H1 (cell line): ENCODE results near the gene GPR135. TPM values are rescaled to one million over a fixed set of nuclear protein-coding genes. Genes with fewer than 3 reads are reported as not detected.

Experiments
- CTCF ChIA-PET: fragments of 300-600 bp; sonication (Branson Sonifier 250); formaldehyde crosslinking; loops from one replicate; lab custom pipeline; 2021; ENCODE audit not compliant: partially characterized antibody; lab: Charles Lee
- POLR2A ChIA-PET: fragments of 300-600 bp; sonication (Branson Sonifier 250); formaldehyde crosslinking; loops from one replicate; lab custom pipeline; 2021; ENCODE audit warnings: inconsistent platforms; ENCODE audit not compliant: partially characterized antibody; lab: Charles Lee
- DNase-seq, 2 experiments: peaks; one replicate each; pipeline versions ENCODE4 v3.0.0 to v3.0.0-alpha.2; 2010 to 2022; ENCODE audit warnings: low spot score in 2 of 2, low read depth in 1 of 2, mixed read lengths in 1 of 2
- FAIRE-seq: peaks from 2 replicates; lab custom pipeline; 2011; peaks lifted over from hg19 to GRCh38; lab: Jason Lieb, UNC
- H2AFZ ChIP-seq: 2 replicates; pipeline ENCODE4 v1.8.1; 2012; ENCODE audit warnings: low read length, inconsistent platforms
- H2AK5ac ChIP-seq: 2 replicates; pipeline ENCODE4 v1.6.1; 2013; ENCODE audit warnings: low read depth, low read length
- H2BK120ac ChIP-seq: replicated peaks from 2 replicates; pipeline ENCODE3; 2013; ENCODE audit warnings: low read depth, low read length, inconsistent platforms
- H2BK12ac ChIP-seq: 2 replicates; pipeline ENCODE4 v1.6.1; 2013; ENCODE audit warnings: low read depth, low read length
- H2BK15ac ChIP-seq: 2 replicates; pipeline ENCODE4 v1.6.1; 2013; ENCODE audit warnings: low read length
- H2BK20ac ChIP-seq: 2 replicates; pipeline ENCODE4 v1.6.1; 2013; ENCODE audit warnings: low read length
- H2BK5ac ChIP-seq: 2 replicates; pipeline ENCODE4 v1.6.1; 2013; ENCODE audit warnings: low read depth, low read length
- H3K14ac ChIP-seq: 2 replicates; pipeline ENCODE4 v1.6.1; 2013; ENCODE audit warnings: inconsistent platforms; ENCODE audit not compliant: insufficient read length
- H3K18ac ChIP-seq: 2 replicates; pipeline ENCODE4 v1.6.1; 2013; ENCODE audit warnings: low read length; ENCODE audit errors: extremely low read depth
- H3K23ac ChIP-seq: 2 replicates; pipeline ENCODE4 v1.6.1; 2013; ENCODE audit warnings: inconsistent platforms; ENCODE audit not compliant: insufficient read length
- H3K23me2 ChIP-seq: 2 replicates; pipeline ENCODE4 v1.6.1; 2013; ENCODE audit warnings: low read depth, low read length
- H3K27ac ChIP-seq: 2 replicates; pipeline ENCODE4 v1.6.1; 2011; ENCODE audit warnings: low read depth, low read length, inconsistent platforms
- H3K27me3 ChIP-seq, 4 experiments: replicated peaks in 1 of 4; 1 replicate in 1 of 4; 2 replicates in 3 of 4; pipeline versions ENCODE4 v1.6.1 to v1.8.1; 2011 to 2013; ENCODE audit warnings: low read length in 3 of 4, mild to moderate bottlenecking in 3 of 4, inconsistent platforms in 2 of 4, mixed read lengths in 2 of 4, moderate library complexity in 1 of 4; ENCODE audit not compliant: control insufficient read depth in 3 of 4, insufficient read depth in 3 of 4; ENCODE audit errors: extremely low read depth in 1 of 4
- H3K36me3 ChIP-seq, 4 experiments: 2 replicates each; pipeline versions ENCODE4 v1.6.1 to v1.8.1; 2011 to 2013; ENCODE audit warnings: mild to moderate bottlenecking in 4 of 4, low read length in 3 of 4, moderate library complexity in 2 of 4, control low read depth in 1 of 4, inconsistent platforms in 1 of 4; ENCODE audit not compliant: insufficient read depth in 4 of 4, control insufficient read depth in 2 of 4
- H3K4ac ChIP-seq: replicated peaks from 2 replicates; pipeline ENCODE3; 2013; ENCODE audit warnings: low read length, low read depth, mixed read lengths, inconsistent platforms; ENCODE audit not compliant: insufficient read length
- H3K4me1 ChIP-seq, 4 experiments: replicated peaks in 1 of 4; 1 replicate in 1 of 4; 2 replicates in 3 of 4; pipeline versions ENCODE4 v1.6.1 to v1.8.1; 2011 to 2013; ENCODE audit warnings: low read length in 3 of 4, inconsistent platforms in 2 of 4, mixed read lengths in 1 of 4; ENCODE audit not compliant: insufficient read depth in 4 of 4, control insufficient read depth in 3 of 4
- H3K4me2 ChIP-seq, 2 experiments: 2 replicates each; pipeline versions ENCODE4 v1.6.1 to v1.8.1; 2011 to 2013; ENCODE audit warnings: low read depth in 2 of 2, low read length in 2 of 2, control low read depth in 1 of 2, inconsistent platforms in 1 of 2, mild to moderate bottlenecking in 1 of 2; ENCODE audit not compliant: insufficient read depth in 1 of 2
- H3K4me3 ChIP-seq, 4 experiments: fragments of 200-600, 300-600 bp in 1 of 4; sonication (generic), shearing (Covaris generic), sonication (Bioruptor Twin) in 1 of 4; 2 replicates each; pipeline versions ENCODE4 v1.5.1 to v1.8.1; 2011 to 2016; ENCODE audit warnings: low read length in 4 of 4, low read depth in 3 of 4, control low read depth in 2 of 4, inconsistent platforms in 2 of 4, mild to moderate bottlenecking in 2 of 4, mixed read lengths in 1 of 4, moderate library complexity in 1 of 4; ENCODE audit not compliant: insufficient read depth in 2 of 4; ENCODE audit errors: extremely low read depth in 1 of 4
- H3K56ac ChIP-seq: replicated peaks from 2 replicates; pipeline ENCODE3; 2013; ENCODE audit warnings: low read depth, mild to moderate bottlenecking, mixed read lengths, low read length, inconsistent platforms; ENCODE audit not compliant: insufficient read length
- H3K79me1 ChIP-seq: 2 replicates; pipeline ENCODE4 v1.6.1; 2013; ENCODE audit warnings: low read depth, low read length, control low read depth
- H3K79me2 ChIP-seq, 2 experiments: 2 replicates each; pipeline versions ENCODE4 v1.6.1 to v1.8.1; 2012 to 2013; ENCODE audit warnings: low read length in 2 of 2, mild to moderate bottlenecking in 2 of 2, inconsistent platforms in 1 of 2; ENCODE audit not compliant: insufficient read depth in 2 of 2, control insufficient read depth in 1 of 2
- H3K9ac ChIP-seq, 4 experiments: replicated peaks in 1 of 4; 1 replicate in 1 of 4; 2 replicates in 3 of 4; pipeline versions ENCODE4 v1.6.1 to v1.8.1; 2011 to 2013; ENCODE audit warnings: low read depth in 3 of 4, low read length in 3 of 4, control low read depth in 2 of 4, mild to moderate bottlenecking in 2 of 4, moderate library complexity in 2 of 4, inconsistent platforms in 1 of 4; ENCODE audit errors: extremely low read depth in 1 of 4
- H3K9me3 ChIP-seq, 2 experiments: 2 replicates each; pipeline versions ENCODE4 v1.6.1 to v1.8.1; 2012 to 2013; ENCODE audit warnings: mild to moderate bottlenecking in 2 of 2, moderate library complexity in 2 of 2, control low read depth in 1 of 2, inconsistent platforms in 1 of 2, low read depth in 1 of 2, low read length in 1 of 2, mixed read lengths in 1 of 2; ENCODE audit not compliant: insufficient read depth in 2 of 2
- H4K20me1 ChIP-seq, 2 experiments: replicated peaks in 1 of 2; 2 replicates each; pipeline versions ENCODE3 to v1.8.1; 2011 to 2013; ENCODE audit warnings: inconsistent platforms in 2 of 2, low read length in 2 of 2, mild to moderate bottlenecking in 1 of 2; ENCODE audit not compliant: insufficient read depth in 2 of 2, control insufficient read depth in 1 of 2
- H4K5ac ChIP-seq: 2 replicates; pipeline ENCODE4 v1.6.1; 2013; ENCODE audit warnings: low read length, low read depth, mixed read lengths, inconsistent platforms; ENCODE audit not compliant: insufficient read length
- H4K8ac ChIP-seq: 2 replicates; pipeline ENCODE4 v1.8.0; 2013; ENCODE audit warnings: mild to moderate bottlenecking, moderate library complexity, low read length, inconsistent platforms; ENCODE audit not compliant: insufficient read depth; ENCODE audit errors: extremely low read depth
- H4K91ac ChIP-seq: replicated peaks from 2 replicates; pipeline ENCODE3; 2013; ENCODE audit warnings: low read length, mixed read lengths, inconsistent platforms; ENCODE audit not compliant: insufficient read length
- BCL11A ChIP-seq, 2 experiments: IDR thresholded peaks; one replicate each; pipeline ENCODE4 v1.6.1; 2011; ENCODE audit warnings: low read depth in 2 of 2, low read length in 2 of 2, mild to moderate bottlenecking in 2 of 2
- BRCA1 ChIP-seq: IDR thresholded peaks from 2 replicates; pipeline ENCODE4 v1.6.1; 2012; ENCODE audit warnings: low read depth, low read length, improper control_type of control experiment
- GABPA ChIP-seq: IDR thresholded peaks from 2 replicates; pipeline ENCODE4 v1.6.1; 2011; ENCODE audit warnings: mild to moderate bottlenecking, low read length, moderate library complexity, borderline replicate concordance; ENCODE audit not compliant: insufficient read depth
- HDAC2 ChIP-seq, 2 experiments: fragments of 300-600 bp in 1 of 2; sonication (generic) in 1 of 2; IDR thresholded peaks; 2 replicates each; pipeline ENCODE4 v1.6.1; 2011 to 2012; ENCODE audit warnings: low read depth in 2 of 2, low read length in 2 of 2, mild to moderate bottlenecking in 2 of 2, moderate library complexity in 2 of 2, borderline replicate concordance in 1 of 2, inconsistent platforms in 1 of 2
- HDAC6 ChIP-seq: IDR thresholded peaks from one replicate; pipeline ENCODE4 v1.7.1; 2012; ENCODE audit warnings: low read depth, mild to moderate bottlenecking, inconsistent platforms, low read length, moderate library complexity
- JUN ChIP-seq: IDR thresholded peaks from 2 replicates; pipeline ENCODE4 v1.6.1; 2011; ENCODE audit warnings: low read depth, mild to moderate bottlenecking, improper control_type of control experiment, low read length
- SIX5 ChIP-seq: IDR thresholded peaks from 2 replicates; pipeline ENCODE4 v1.6.1; 2011; ENCODE audit warnings: mild to moderate bottlenecking, low read depth, low read length
- TBP ChIP-seq: IDR thresholded peaks from 2 replicates; pipeline ENCODE4 v1.6.1; 2011; ENCODE audit warnings: low read depth, low read length, improper control_type of control experiment
- WGBS, 2 experiments: shearing (Covaris generic) in 1 of 2; methylation state at CpG; one replicate each; pipeline versions ENCODE4 v1.1.6 to v1.1.7; 2013 to 2015; ENCODE audit warnings: low lambda C conversion rate in 2 of 2, mixed read lengths in 2 of 2, inconsistent platforms in 1 of 2, low coverage in 1 of 2, missing lambda C conversion rate in 1 of 2; ENCODE audit not compliant: insufficient replicate concordance in 2 of 2, insufficient coverage in 1 of 2, insufficient read length in 1 of 2; ENCODE audit errors: extremely low coverage in 1 of 2, missing lambda C conversion rate in 1 of 2; 5-methylcytosine and 5-hydroxymethylcytosine counted together
- polyA plus RNA-seq, 7 experiments: library from polyadenylated mRNA; depleted of rRNA in 3 of 7; stranded (reverse) in 5 of 7; unstranded in 2 of 7; fragments of >200 nt in 5 of 7; fragments of 200-250 nt in 2 of 7; gene quantifications; 1 replicate in 5 of 7; 2 replicates in 1 of 7; 4 replicates in 1 of 7; pipeline versions ENCODE4 v1.2.1 to v1.2.3, GENCODE V29; 2011 to 2013; ENCODE audit warnings: missing spikeins in 2 of 7, mixed read lengths in 2 of 7
- total RNA-seq: library from RNA; stranded (reverse); fragmentation: NEBNext Ultra II Directional; extraction: Animal tissue kit (Norgen Biotek cat#: 25700); gene quantifications from 2 replicates; pipeline ENCODE4 v1.2.1, GENCODE V29; 2021
- TF ChIP-seq, protein P1 (sequence below): IDR thresholded peaks from 2 replicates; pipeline ENCODE4 v1.6.1; 2011; ENCODE audit warnings: low read depth, mild to moderate bottlenecking, low read length; ENCODE audit not compliant: insufficient read depth
- TF ChIP-seq, protein P2 (sequence below), 3 experiments: IDR thresholded peaks; 1 replicate in 2 of 3; 2 replicates in 1 of 3; pipeline versions ENCODE4 v1.5.1 to v1.6.1; 2011; ENCODE audit warnings: low read length in 3 of 3, mild to moderate bottlenecking in 3 of 3, inconsistent platforms in 2 of 3, low read depth in 1 of 3, moderate library complexity in 1 of 3; ENCODE audit not compliant: insufficient read depth in 1 of 3; ENCODE audit errors: control extremely low read depth in 1 of 3

GPR135 gene
- total and polyA plus RNA-seq, 2 of the 8 experiments (the other 6 are each of a cell fraction or from before 2014, with no cell fraction given) = 0.48 to 1.1 TPM

GRCh38 chr14:59481407-59481806 is 16.2 kb upstream of the GPR135 start:
- Histone ChIP-seq H3K14ac (no peak overlapping the region), H4K91ac (no peak overlapping the region), H2BK20ac (no peak overlapping the region), H2BK5ac (no peak overlapping the region), H3K9me3 (no peaks in the 10 kb centered on the region), H4K20me1 (peaks cover 0 to 2% of the 10 kb centered on the region in 2 experiments), H3K36me3 (peaks cover 0 to 12% (median 4%) of the 10 kb centered on the region in 4 experiments; a peak in 5 of 8 replicates), H2BK15ac (no peak overlapping the region), H3K4ac (no peak overlapping the region), H2BK120ac (no peak overlapping the region), H4K8ac (no peak overlapping the region), H3K23ac (no peak overlapping the region), H3K79me1 (no peaks in the 10 kb centered on the region), H3K23me2 (peaks cover 7% of the 10 kb centered on the region), H4K5ac (no peak overlapping the region), H3K56ac (no peak overlapping the region), H2BK12ac (no peak overlapping the region), H3K18ac (no peak overlapping the region), H3K9ac (no peak overlapping the region), H3K79me2 (peaks cover 0 to 37% of the 10 kb centered on the region in 2 experiments; a peak in 3 of 4 replicates), H3K27me3 (no peaks in the 10 kb centered on the region), H3K4me1 (peaks cover 0 to 10% (median 3%) of the 10 kb centered on the region in 4 experiments; a peak in 3 of 7 replicates), H2AFZ (no peak overlapping the region), H2AK5ac (no peak overlapping the region), H3K4me2 (no peak overlapping the region; a peak in 1 of 4 replicates), H3K27ac (no peak overlapping the region), H3K4me3 (no peak overlapping the region)
- DNase-seq (no peak), FAIRE-seq (no peak)
- ChIA-PET POLR2A (interaction anchor here (1.2 kb wide), 1 partner anchor 12 kb away, joined by 3 read pairs; no protein-coding TSS in a partner anchor), CTCF (interaction anchor here (1.0 kb wide), 1 partner anchor 25 kb away, joined by 4 read pairs; no protein-coding TSS in a partner anchor)
- WGBS, 2 experiments = 95% methylated on average over 2 of the region's 2 CpGs; no CpG with 5 or more reads in 1 of the 2 experiments
- TF ChIP-seq HDAC6 (no peak), SIX5 (no peak), BCL11A (IDR thresholded peaks at IDR 0.05; ENCODE audit: low read depth in 2 of 2, low read length in 2 of 2) (no peak), HDAC2 (IDR thresholded peaks at IDR 0.05; ENCODE audit: borderline replicate concordance in 1 of 2, low read depth in 2 of 2, low read length in 2 of 2) (no peak), JUN (no peak), GABPA (no peak), BRCA1 (no peak), TBP (no peak)
- TF ChIP-seq, protein P1, sequence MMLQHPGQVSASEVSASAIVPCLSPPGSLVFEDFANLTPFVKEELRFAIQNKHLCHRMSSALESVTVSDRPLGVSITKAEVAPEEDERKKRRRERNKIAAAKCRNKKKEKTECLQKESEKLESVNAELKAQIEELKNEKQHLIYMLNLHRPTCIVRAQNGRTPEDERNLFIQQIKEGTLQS = no peak
- TF ChIP-seq, protein P2, sequence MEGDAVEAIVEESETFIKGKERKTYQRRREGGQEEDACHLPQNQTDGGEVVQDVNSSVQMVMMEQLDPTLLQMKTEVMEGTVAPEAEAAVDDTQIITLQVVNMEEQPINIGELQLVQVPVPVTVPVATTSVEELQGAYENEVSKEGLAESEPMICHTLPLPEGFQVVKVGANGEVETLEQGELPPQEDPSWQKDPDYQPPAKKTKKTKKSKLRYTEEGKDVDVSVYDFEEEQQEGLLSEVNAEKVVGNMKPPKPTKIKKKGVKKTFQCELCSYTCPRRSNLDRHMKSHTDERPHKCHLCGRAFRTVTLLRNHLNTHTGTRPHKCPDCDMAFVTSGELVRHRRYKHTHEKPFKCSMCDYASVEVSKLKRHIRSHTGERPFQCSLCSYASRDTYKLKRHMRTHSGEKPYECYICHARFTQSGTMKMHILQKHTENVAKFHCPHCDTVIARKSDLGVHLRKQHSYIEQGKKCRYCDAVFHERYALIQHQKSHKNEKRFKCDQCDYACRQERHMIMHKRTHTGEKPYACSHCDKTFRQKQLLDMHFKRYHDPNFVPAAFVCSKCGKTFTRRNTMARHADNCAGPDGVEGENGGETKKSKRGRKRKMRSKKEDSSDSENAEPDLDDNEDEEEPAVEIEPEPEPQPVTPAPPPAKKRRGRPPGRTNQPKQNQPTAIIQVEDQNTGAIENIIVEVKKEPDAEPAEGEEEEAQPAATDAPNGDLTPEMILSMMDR (IDR thresholded peaks at IDR 0.05; ENCODE audit: control extremely low read depth in 1 of 3, insufficient read depth in 1 of 3, low read depth in 1 of 3, low read length in 3 of 3) = no peak
